ENCODE measurements around the gene DDAH2. TPM values are rescaled to one million over a fixed set of nuclear protein-coding genes. Genes with fewer than 3 reads are reported as not detected.

Gene DDAH2
- total RNA-seq, 1 donor from 2014 or later, result 108 TPM

DNA sequence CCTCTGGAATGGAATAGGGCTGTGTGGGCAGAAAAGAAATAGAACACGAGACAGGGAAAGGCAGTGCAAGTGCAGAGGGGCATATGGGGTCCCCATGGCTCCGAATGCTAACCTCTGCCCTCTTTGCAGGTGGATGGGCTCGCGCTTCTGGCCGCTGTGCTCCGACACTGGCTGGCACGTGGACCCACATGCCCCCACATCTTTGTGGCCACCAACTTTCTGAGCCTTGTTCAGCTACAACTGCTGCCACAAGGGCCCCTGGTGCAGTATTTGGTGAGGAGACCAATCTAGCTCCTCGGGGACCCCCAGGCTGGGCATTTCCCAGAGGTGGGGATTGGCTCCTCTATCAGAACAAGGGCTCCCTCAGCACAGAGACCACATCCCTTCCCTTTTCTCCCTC, 32.2 kb upstream of the DDAH2 start:
- Histone ChIP-seq H3K36me3 (no peaks in the 10 kb centered on the region), H3K27ac (no peak overlapping the region), H3K9me3 (no peaks in the 10 kb centered on the region), H3K4me1 (no peaks in the 10 kb centered on the region), H3K4me3 (no peak overlapping the region), H3K27me3 (no peaks in the 10 kb centered on the region)
- no peak for DNase-seq (ENCODE audit: extremely low spot score in 2 of 2)
- TF ChIP-seq POLR2AphosphoS5 (IDR thresholded peaks at IDR 0.05; ENCODE audit: insufficient read depth in 1 of 2, low read depth in 1 of 2), result no peak
- TF ChIP-seq POLR2A (IDR thresholded peaks at IDR 0.05), result no peak
- TF ChIP-seq CTCF (IDR thresholded peaks at IDR 0.05), result no peak
- intact Hi-C loops (cut with DNase I), result no loop called here

- Histone ChIP-seq H3K9me3 (no peaks in the 10 kb centered on the region), H3K27me3 (no peaks in the 10 kb centered on the region), H3K4me3 (no peak overlapping the region), H3K27ac (no peak overlapping the region), H3K4me1 (no peaks in the 10 kb centered on the region), H3K36me3 (no peaks in the 10 kb centered on the region)
- intact Hi-C loops (cut with DNase I), result no loop called here
- TF ChIP-seq CTCF (IDR thresholded peaks at IDR 0.05), result no peak
- no peak for TF ChIP-seq POLR2AphosphoS5 (IDR thresholded peaks at IDR 0.05; ENCODE audit: insufficient read depth in 1 of 2, low read depth in 1 of 2)
- TF ChIP-seq POLR2A (IDR thresholded peaks at IDR 0.05), result no peak
- DNase-seq (ENCODE audit: extremely low spot score in 2 of 2), result no peak
Observed at GRCh38 chr6:31760790-31761189, 31.7 kb upstream of the DDAH2 start.

GRCh38 chr6:31758281-31758680, 29.2 kb upstream of the DDAH2 start:
- Histone ChIP-seq H3K9me3 (no peaks in the 10 kb centered on the region), H3K4me3 (no peak overlapping the region), H3K4me1 (no peaks in the 10 kb centered on the region), H3K27ac (no peak overlapping the region), H3K36me3 (no peaks in the 10 kb centered on the region), H3K27me3 (no peaks in the 10 kb centered on the region)
- intact Hi-C loops (cut with DNase I), result no loop called here
- DNase-seq (ENCODE audit: extremely low spot score in 2 of 2), result no peak
- TF ChIP-seq POLR2AphosphoS5 (IDR thresholded peaks at IDR 0.05; ENCODE audit: insufficient read depth in 1 of 2, low read depth in 1 of 2) (no peak), CTCF (IDR thresholded peaks at IDR 0.05) (no peak), POLR2A (IDR thresholded peaks at IDR 0.05) (no peak)

DNA sequence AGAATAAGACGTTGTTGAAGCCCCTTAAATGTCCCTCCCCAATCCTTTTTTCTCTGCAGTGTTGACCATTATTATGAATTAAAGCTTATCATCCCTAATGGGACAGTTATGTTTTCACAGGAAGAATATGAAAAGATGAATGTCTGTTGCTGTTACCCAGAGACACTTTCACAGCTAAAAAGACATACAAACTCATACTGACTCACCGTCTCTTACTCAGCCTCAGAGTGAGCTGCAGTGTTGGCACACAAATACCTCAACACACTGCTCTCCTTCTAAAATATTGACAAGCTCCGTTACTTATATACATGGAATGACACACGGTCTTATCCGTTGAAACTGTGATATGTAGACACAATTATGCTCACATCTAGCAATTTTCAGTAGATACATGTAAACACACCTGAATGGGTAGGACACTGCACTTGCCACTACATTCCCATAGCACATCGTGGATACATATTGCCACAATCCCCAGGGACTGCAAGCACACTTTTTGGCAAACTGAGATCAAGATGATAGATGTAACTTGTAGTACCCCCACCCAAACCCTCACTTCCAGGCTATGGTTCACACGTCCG, 23.7 kb upstream of the DDAH2 start:
- H3K4me3 ChIP-seq, result no peak overlapping the region
- H3K4me1 ChIP-seq, result no peaks in the 10 kb centered on the region
- H3K27ac ChIP-seq, result no peak overlapping the region
- DNase-seq (ENCODE audit: extremely low spot score in 2 of 2), result no peak
- no peaks in the 10 kb centered on the region for H3K9me3 ChIP-seq
- H3K36me3 ChIP-seq, result no peaks in the 10 kb centered on the region
- intact Hi-C loops (cut with DNase I), result no loop called here
- H3K27me3 ChIP-seq, result no peaks in the 10 kb centered on the region
- TF ChIP-seq POLR2A (IDR thresholded peaks at IDR 0.05), result no peak
- no peak for TF ChIP-seq CTCF (IDR thresholded peaks at IDR 0.05)
- no peak for TF ChIP-seq POLR2AphosphoS5 (IDR thresholded peaks at IDR 0.05; ENCODE audit: insufficient read depth in 1 of 2, low read depth in 1 of 2)

DNA sequence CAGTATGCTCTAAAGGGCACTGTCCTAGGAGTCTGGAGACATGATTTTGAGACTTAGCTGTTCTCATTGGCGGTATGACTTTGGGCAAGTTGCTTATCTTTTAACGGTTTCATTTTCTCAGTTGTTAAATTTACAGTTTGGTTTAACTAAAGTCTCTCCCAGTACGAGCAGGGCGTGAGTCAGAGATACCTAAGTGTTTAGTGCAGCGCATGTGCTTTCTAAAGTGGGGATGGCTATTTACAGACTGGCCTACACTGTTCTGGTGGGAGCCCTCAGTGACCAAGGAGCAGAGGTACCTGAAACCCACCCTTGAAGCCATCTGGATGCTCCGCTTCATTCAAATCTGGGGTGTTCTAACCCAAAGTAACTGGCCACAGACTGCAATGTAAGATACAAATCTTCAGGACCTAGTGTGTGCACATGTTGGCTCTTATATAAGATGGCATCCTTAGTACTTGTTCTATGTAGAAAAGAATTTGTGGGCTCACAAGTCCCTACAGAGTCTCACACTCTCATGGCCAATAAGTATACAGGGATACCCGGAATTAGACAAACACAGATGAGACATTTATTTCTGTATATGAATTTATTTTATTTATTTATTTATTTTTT, 21.4 kb upstream of the DDAH2 start:
- Histone ChIP-seq H3K36me3 (no peaks in the 10 kb centered on the region), H3K9me3 (no peaks in the 10 kb centered on the region), H3K4me3 (no peak overlapping the region), H3K27ac (no peak overlapping the region), H3K4me1 (no peaks in the 10 kb centered on the region), H3K27me3 (no peaks in the 10 kb centered on the region)
- intact Hi-C loops (cut with DNase I), result no loop called here
- no peak for DNase-seq (ENCODE audit: extremely low spot score in 2 of 2)
- TF ChIP-seq POLR2AphosphoS5 (IDR thresholded peaks at IDR 0.05; ENCODE audit: insufficient read depth in 1 of 2, low read depth in 1 of 2), result no peak
- TF ChIP-seq POLR2A (IDR thresholded peaks at IDR 0.05), result no peak

Data from vagina (tissue), 2 donors.